Measurements from ENCODE around the gene RNASE13.
"Not testable (repeated sequence)": the region's sequence is repeated elsewhere in the genome, so short reads cannot be mapped to it uniquely, and the experiment has no call there.

RNASE13 gene

DNA sequence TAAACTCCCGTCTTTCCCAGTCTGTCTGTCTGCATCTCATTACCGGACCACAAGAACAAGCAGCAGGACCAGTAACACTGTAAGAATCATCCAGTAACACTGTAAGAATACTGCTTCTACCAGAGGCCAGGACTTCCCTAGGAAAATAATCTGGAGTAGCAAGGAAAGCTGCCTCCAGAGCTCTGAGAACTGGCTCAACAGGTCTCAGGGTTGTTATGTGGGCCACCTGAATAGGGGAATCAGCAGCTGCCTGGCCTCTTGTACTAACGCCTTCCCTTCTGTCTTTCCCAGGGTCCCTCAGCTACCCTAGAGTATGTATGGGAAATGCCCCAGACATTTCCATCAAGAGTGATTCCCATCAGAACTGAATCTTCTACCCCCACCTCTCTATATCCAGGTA lies 36.5 kb downstream of the RNASE13 start:
- no peak overlapping the region for H3K9ac ChIP-seq (ENCODE audit: insufficient read length)
- H3K4me3 ChIP-seq, result no peak overlapping the region
- no peak for DNase-seq (ENCODE audit: low read depth, low spot score)
- H3K9me3 ChIP-seq (ENCODE audit: low read depth, low read length), result no peaks in the 10 kb centered on the region
- peak overlapping the region; percentile 52; the same call in 1 of the 2 replicates for H3K27ac ChIP-seq
- no peak for TF ChIP-seq EZH2 (IDR thresholded peaks at IDR 0.05)
- no peak for TF ChIP-seq POLR2AphosphoS5 (IDR thresholded peaks at IDR 0.05; ENCODE audit: borderline replicate concordance, low read depth, low read length)
- TF ChIP-seq FOXP2 (optimal IDR thresholded peaks at IDR 0.05; ENCODE audit: control extremely low read depth, extremely low read length, insufficient read depth), result no peak
- H3K36me3 ChIP-seq (ENCODE audit: insufficient read depth, low read length), result peaks cover 36% of the 10 kb centered on the region

DNA sequence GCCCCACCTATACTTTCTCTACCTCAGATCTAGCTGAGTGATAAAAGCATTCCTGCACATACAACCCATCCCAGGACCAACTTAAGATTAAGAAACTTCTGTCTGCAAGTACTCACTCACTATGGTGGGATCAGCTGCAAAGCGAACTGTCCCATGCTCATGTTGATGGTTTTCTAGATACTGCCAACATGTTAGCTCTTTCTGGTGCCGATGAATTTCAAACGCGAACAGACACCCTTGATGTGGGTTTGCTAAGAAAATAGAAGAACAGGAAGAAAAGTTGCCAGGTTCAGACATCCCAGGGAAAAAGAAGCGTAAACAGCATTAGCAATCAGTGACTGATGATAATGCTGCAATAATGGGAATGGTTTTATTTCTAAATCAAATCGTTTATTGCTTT lies 37.0 kb downstream of the RNASE13 start:
- DNase-seq (ENCODE audit: low read depth, low spot score), result no peak
- Histone ChIP-seq H3K36me3 (ENCODE audit: insufficient read depth, low read length) (peaks cover 41% of the 10 kb centered on the region), H3K27ac (no peak overlapping the region), H3K9ac (ENCODE audit: insufficient read length) (no peak overlapping the region), H3K4me3 (no peak overlapping the region), H3K9me3 (ENCODE audit: low read depth, low read length) (no peaks in the 10 kb centered on the region)
- no peak for TF ChIP-seq EZH2 (IDR thresholded peaks at IDR 0.05)
- TF ChIP-seq POLR2AphosphoS5 (IDR thresholded peaks at IDR 0.05; ENCODE audit: borderline replicate concordance, low read depth, low read length), result no peak
- TF ChIP-seq FOXP2 (optimal IDR thresholded peaks at IDR 0.05; ENCODE audit: control extremely low read depth, extremely low read length, insufficient read depth), result no peak

DNA sequence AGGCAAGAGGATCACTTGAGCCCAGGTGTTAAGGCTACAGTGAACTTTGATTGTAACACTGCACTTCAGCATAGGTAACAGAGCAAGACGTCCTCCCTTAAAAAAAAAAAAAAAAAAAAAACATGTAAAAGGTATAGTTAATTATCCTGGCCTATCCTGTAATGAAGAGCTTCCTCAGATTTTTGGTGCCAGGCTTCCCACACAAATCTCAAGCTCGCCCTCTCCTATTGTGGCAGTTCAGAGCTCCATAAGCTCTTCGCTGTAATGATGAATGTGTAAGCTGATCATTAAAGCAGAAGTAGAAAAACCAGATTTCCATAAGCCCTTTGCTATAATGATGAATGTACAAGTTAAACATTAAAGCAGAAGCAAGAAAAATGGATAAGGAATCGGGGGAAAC lies 37.5 kb downstream of the RNASE13 start:
- Histone ChIP-seq H3K27ac (no peak overlapping the region), H3K4me3 (no peak overlapping the region), H3K36me3 (ENCODE audit: insufficient read depth, low read length) (peaks cover 46% of the 10 kb centered on the region), H3K9ac (ENCODE audit: insufficient read length) (no peak overlapping the region), H3K9me3 (ENCODE audit: low read depth, low read length) (no peaks in the 10 kb centered on the region)
- no peak for DNase-seq (ENCODE audit: low read depth, low spot score)
- TF ChIP-seq EZH2 (IDR thresholded peaks at IDR 0.05) (no peak), FOXP2 (optimal IDR thresholded peaks at IDR 0.05; ENCODE audit: control extremely low read depth, extremely low read length, insufficient read depth) (no peak), POLR2AphosphoS5 (IDR thresholded peaks at IDR 0.05; ENCODE audit: borderline replicate concordance, low read depth, low read length) (no peak)

DNA sequence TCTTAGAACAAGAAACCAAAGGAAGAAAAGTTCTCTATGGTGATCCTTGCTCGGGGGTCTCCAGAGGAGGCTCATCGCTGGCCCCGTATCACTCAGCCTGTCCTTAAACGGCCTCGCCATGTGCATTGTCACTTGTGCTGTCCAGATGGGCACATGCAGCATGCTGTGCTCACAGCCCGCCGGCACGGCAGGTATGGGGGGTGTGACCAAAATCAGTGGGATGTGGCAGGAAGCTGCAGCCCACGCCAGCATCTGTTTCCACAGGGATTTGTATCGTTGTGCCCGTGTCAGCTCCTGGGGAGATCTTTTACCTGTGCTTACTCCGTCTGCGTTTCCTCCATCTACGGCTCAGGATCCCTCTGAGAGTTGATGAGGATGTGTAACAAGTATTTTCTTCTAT lies 38.1 kb downstream of the RNASE13 start:
- peaks cover 51% of the 10 kb centered on the region for H3K36me3 ChIP-seq (ENCODE audit: insufficient read depth, low read length)

DNA sequence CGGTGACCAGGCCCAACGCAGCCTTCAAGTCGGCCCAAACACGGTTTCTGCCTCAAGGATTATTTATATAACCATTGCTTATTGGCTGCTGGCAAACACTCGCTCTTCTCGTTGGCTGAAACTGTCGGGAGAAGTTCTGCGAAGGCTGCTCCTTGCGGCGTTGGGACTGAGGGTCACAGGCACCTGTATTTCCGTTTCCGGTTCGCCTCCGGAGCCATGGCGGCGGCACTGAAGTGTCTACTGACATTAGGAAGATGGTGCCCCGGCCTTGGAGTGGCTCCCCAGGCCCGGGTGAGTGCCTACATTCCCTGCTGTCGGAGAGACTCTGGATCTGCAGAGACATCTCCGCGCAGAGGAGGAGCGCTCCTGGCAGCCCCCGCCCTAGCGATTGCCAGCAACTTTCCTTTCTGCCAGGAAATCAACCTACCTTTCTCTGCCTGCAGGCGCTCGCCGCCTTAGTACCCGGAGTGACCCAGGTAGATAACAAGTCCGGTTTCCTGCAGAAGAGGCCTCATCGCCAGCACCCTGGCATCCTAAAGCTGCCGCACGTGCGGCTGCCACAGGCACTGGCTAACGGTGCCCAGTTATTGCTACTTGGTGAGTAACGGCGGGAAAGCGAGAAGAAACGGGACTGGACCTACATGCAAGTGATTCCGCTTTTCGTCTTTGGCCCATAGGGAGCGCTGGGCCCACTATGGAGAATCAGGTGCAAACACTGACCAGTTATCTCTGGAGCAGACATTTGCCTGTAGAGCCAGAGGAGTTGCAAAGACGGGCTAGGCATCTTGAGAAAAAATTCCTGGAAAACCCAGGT lies 44.6 kb downstream of the RNASE13 start, which contains the start of gene METTL17:
TSS of gene METTL17 (plus strand) at position 194 of the 814 bp plus-strand sequence. CDS start at position 217, 23 bp downstream.
- Histone ChIP-seq H3K9me3 (ENCODE audit: low read depth, low read length) (no peaks in the 10 kb centered on the region), H3K9ac (ENCODE audit: insufficient read length) (peak within 1 kb of the TSS; percentile 84), H3K4me3 (peak within 1 kb of the TSS; percentile 97), H3K27ac (peak within 1 kb of the TSS; percentile 83), H3K36me3 (ENCODE audit: insufficient read depth, low read length) (peaks cover 32% of the 10 kb centered on the region)
- TF ChIP-seq FOXP2 (optimal IDR thresholded peaks at IDR 0.05; ENCODE audit: control extremely low read depth, extremely low read length, insufficient read depth) (no peak), POLR2AphosphoS5 (IDR thresholded peaks at IDR 0.05; ENCODE audit: borderline replicate concordance, low read depth, low read length) (peak; percentile 76; the same call in 1 of the 2 replicates)
- peak; percentile 94 for DNase-seq (ENCODE audit: low read depth, low spot score)

More for the DNA sequence above, 38.1 kb downstream of the RNASE13 start:
- no peak for DNase-seq (ENCODE audit: low read depth, low spot score)
- Histone ChIP-seq H3K9me3 (ENCODE audit: low read depth, low read length) (no peaks in the 10 kb centered on the region), H3K4me3 (no peak overlapping the region), H3K27ac (no peak overlapping the region), H3K9ac (ENCODE audit: insufficient read length) (no peak overlapping the region)
- TF ChIP-seq EZH2 (IDR thresholded peaks at IDR 0.05), result no peak
- no peak for TF ChIP-seq POLR2AphosphoS5 (IDR thresholded peaks at IDR 0.05; ENCODE audit: borderline replicate concordance, low read depth, low read length)
- no peak for TF ChIP-seq FOXP2 (optimal IDR thresholded peaks at IDR 0.05; ENCODE audit: control extremely low read depth, extremely low read length, insufficient read depth)

DNA sequence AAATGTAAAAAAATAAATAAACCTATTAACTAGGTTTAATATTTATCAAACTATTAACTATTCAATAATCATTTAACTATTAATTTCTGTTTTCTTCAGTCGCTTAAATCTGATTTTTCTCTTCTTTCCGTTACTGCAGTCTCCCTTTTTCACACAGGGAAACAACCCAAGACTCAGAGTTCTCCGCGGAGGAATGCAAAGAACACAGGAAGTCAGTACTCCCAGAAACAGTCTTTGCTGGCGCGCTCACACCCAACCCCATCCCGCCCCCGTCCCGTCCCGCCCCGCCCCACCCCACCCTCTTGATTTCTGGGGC lies 45.2 kb downstream of the RNASE13 start:
- TF ChIP-seq POLR2AphosphoS5 (IDR thresholded peaks at IDR 0.05; ENCODE audit: borderline replicate concordance, low read depth, low read length) (peak; percentile 42; the same call in 1 of the 2 replicates), FOXP2 (optimal IDR thresholded peaks at IDR 0.05; ENCODE audit: control extremely low read depth, extremely low read length, insufficient read depth) (no peak), EZH2 (IDR thresholded peaks at IDR 0.05) (no peak)
- DNase-seq (ENCODE audit: low read depth, low spot score), result no peak
- H3K27ac ChIP-seq, result peak overlapping the region; percentile 83
- H3K36me3 ChIP-seq (ENCODE audit: insufficient read depth, low read length), result peaks cover 26% of the 10 kb centered on the region
- no peaks in the 10 kb centered on the region for H3K9me3 ChIP-seq (ENCODE audit: low read depth, low read length)
- peak overlapping the region; percentile 74 for H3K9ac ChIP-seq (ENCODE audit: insufficient read length)
- H3K4me3 ChIP-seq, result peak overlapping the region; percentile 97

DNA sequence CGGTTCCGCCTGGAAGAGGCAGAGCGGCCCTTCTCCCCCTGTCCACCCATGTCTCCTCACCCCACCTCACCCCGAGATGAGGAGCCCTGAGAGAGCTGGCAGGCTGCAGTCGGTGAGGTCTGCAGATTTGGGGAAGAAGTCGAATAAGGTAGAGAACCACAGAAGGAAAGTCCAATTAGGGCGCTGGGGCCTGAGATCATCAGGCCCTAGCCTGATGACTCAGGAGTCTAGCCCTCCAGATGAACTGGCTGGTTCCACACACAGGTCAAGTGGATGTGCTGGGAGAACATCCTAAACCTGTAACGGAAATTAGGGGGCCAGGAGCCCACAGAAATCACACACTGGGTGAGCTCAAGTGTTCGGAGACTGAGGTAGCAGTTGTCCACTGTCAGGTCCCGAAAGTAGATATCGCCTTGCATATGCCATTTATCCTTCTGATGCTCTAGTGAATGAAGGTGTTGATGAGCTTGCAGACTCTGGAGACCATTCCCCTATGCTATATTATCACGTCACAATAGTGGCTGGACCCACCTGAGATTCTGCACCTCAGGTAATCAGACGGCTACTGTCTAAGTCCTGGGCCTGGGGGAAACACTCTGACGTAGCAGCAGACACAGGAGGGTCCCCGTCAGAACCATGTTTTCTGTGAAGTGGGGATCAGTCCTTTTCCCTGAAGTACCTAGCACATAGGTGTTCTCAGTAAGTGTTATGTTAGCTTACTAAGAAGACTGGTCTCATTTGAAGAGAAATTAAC lies 45.7 kb downstream of the RNASE13 start:
- no peaks in the 10 kb centered on the region for H3K9me3 ChIP-seq (ENCODE audit: low read depth, low read length)
- DNase-seq (ENCODE audit: low read depth, low spot score), result no peak
- peak overlapping the region; percentile 74 for H3K9ac ChIP-seq (ENCODE audit: insufficient read length)
- peak overlapping the region; percentile 83 for H3K27ac ChIP-seq
- TF ChIP-seq POLR2AphosphoS5 (IDR thresholded peaks at IDR 0.05; ENCODE audit: borderline replicate concordance, low read depth, low read length) (no peak), EZH2 (IDR thresholded peaks at IDR 0.05) (no peak), FOXP2 (optimal IDR thresholded peaks at IDR 0.05; ENCODE audit: control extremely low read depth, extremely low read length, insufficient read depth) (no peak)
- peaks cover 21% of the 10 kb centered on the region for H3K36me3 ChIP-seq (ENCODE audit: insufficient read depth, low read length)
- peak overlapping the region; percentile 73 for H3K4me3 ChIP-seq

DNA sequence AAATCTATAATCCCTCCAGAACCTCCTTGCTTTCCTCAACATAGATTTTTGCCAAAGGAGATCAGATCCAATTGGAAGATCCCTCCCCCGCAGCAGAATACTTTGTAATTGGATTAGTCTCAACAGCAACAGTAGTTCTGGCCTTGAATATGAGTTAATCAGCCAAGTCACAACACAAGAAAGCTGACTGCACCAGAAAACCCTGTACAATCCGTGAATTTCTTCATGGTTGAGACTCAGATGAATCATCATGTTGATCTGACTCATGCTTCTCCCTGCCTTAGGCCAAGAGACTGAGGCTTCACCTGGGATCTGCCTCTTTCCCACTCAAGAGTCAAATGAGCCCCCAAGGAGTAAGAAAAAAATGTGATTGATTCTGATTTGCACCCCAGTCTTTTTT lies 47.8 kb downstream of the RNASE13 start:
- Histone ChIP-seq H3K9me3 (ENCODE audit: low read depth, low read length) (no peaks in the 10 kb centered on the region), H3K36me3 (ENCODE audit: insufficient read depth, low read length) (peaks cover 2% of the 10 kb centered on the region), H3K4me3 (no peak overlapping the region), H3K9ac (ENCODE audit: insufficient read length) (no peak overlapping the region), H3K27ac (no peak overlapping the region)
- TF ChIP-seq EZH2 (IDR thresholded peaks at IDR 0.05), result no peak
- TF ChIP-seq POLR2AphosphoS5 (IDR thresholded peaks at IDR 0.05; ENCODE audit: borderline replicate concordance, low read depth, low read length), result no peak
- no peak for TF ChIP-seq FOXP2 (optimal IDR thresholded peaks at IDR 0.05; ENCODE audit: control extremely low read depth, extremely low read length, insufficient read depth)
- no peak for DNase-seq (ENCODE audit: low read depth, low spot score)

DNA sequence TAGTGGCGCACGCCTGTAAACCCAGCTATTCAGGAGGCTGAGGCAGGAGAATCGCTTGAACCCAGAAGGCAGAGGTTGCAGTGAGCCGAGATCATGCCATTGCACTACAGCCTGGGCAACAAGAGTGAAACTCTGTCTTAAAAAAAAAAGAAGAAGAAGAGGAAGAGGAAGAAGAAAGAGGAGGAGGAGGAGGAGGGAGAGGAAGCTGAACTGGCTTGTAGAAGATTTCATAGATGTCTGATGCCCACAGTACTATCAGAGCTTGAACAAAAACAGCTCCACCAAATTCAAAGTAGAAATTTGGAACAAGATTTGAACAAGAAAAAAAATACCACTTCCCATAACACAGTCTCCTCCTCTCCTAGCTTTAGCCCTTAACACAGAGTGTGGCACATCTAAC lies 49.0 kb downstream of the RNASE13 start:
- not testable (repeated sequence) for H3K9ac ChIP-seq (ENCODE audit: insufficient read length); H3K36me3 ChIP-seq (ENCODE audit: insufficient read depth, low read length); DNase-seq (ENCODE audit: low read depth, low spot score); H3K4me3 ChIP-seq; H3K9me3 ChIP-seq (ENCODE audit: low read depth, low read length); H3K27ac ChIP-seq

Measured in SK-N-MC (cell line).